D721Med (cell line): ENCODE data around the gene FAM180A.

Experiments
- DNase-seq: peaks from one replicate; pipeline ENCODE4 v3.0.0; 2011; ENCODE audit warnings: low spot score; ENCODE audit not compliant: insufficient read length
- FAIRE-seq: peaks from 2 replicates; lab custom pipeline; 2011; peaks lifted over from hg19 to GRCh38; lab: Jason Lieb, UNC
- CTCF ChIP-seq: IDR thresholded peaks from 2 replicates; pipeline ENCODE4 v1.5.1; 2012; ENCODE audit warnings: mild to moderate bottlenecking, control low read depth; ENCODE audit not compliant: insufficient read depth; ENCODE audit errors: missing control alignments

FAM180A gene

GRCh38 chr7:135755351-135755753 is 6.7 kb upstream of the FAM180A start:
- TF ChIP-seq CTCF = no peak
- no peak for FAIRE-seq
- DNase-seq = no peak

GRCh38 chr7:135753616-135754413 is 5.2 kb upstream of the FAM180A start:
- DNase-seq (no peak), FAIRE-seq (no peak)
- no peak for TF ChIP-seq CTCF

- FAIRE-seq = no peak
- TF ChIP-seq CTCF = no peak
- DNase-seq = no peak
These were observed 1.2 kb downstream of the FAM180A start for GRCh38 chr7:135747366-135747765.

GRCh38 chr7:135745703-135746312 is 2.8 kb downstream of the FAM180A start:
- TF ChIP-seq CTCF = no peak
- no peak for DNase-seq
- no peak for FAIRE-seq

- DNase-seq (no peak), FAIRE-seq (no peak)
- no peak for TF ChIP-seq CTCF
These were observed 3.5 kb downstream of the FAM180A start for GRCh38 chr7:135744938-135745702.

GRCh38 chr7:135743907-135744731 is 4.5 kb downstream of the FAM180A start:
- TF ChIP-seq CTCF = no peak
- FAIRE-seq (no peak), DNase-seq (no peak)
